Activated naive CD8-positive, alpha-beta T cell (primary cell): Measurements from ENCODE around the gene SAMD5.

Source experiments
- H3K27ac Mint-ChIP-seq: one replicate; pipeline ENCODE4 v1.8.0; 2021; ENCODE audit warnings: mixed read lengths
- H3K27me3 Mint-ChIP-seq: one replicate; pipeline ENCODE4 v1.8.0; 2021; ENCODE audit warnings: mixed read lengths
- H3K36me3 Mint-ChIP-seq: one replicate; pipeline ENCODE4 v1.8.0; 2021; ENCODE audit warnings: mixed read lengths
- H3K4me1 Mint-ChIP-seq: one replicate; pipeline ENCODE4 v1.8.0; 2021; ENCODE audit warnings: low read depth, mixed read lengths
- H3K4me3 Mint-ChIP-seq: one replicate; pipeline ENCODE4 v1.8.0; 2021; ENCODE audit warnings: mild to moderate bottlenecking, mixed read lengths
- H3K9me3 Mint-ChIP-seq: one replicate; pipeline ENCODE4 v1.8.0; 2021; ENCODE audit warnings: low read depth, mixed read lengths

Gene SAMD5

DNA sequence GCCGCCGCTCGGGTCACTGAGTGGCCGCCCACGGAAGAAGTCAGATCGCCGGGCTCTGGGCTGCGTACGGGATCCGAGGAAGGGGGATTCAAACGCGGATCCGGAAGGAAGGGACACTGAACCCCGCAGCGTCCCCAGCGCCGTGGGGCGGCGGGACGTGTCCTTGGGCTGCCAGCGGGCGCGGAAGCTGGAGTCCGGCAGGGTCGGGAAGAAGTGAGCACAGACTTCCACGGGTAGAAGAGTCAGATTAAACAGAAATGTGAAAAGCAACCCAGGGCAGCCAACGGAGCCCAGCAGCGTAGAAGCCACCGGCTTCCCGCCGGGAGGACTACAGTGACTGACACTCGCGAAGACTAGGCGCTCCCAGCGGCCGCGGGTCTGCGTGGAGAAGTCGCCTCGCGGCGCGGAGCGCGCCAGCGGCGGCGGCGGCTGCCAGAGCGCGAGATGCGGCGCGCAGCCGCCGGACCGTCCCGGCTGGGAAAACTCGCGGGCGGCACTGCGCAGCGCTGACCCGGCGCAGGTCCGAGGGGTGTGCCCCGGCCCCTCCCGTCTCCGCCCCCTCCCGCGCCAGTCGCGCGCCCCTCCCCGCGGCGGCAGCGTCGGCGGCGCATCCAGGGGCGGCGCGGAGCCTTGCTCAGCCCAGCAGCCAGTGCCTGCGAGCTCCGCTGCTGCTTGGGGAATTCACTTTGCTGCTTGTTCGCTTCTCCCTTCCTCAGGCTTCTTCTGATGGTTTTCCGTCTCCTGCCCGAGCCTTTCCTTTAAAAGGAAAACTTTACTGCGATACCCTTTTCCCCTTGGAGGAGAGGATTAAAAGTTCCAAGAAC is at the start of gene SAMD5:
TSS of gene SAMD5 (plus strand) at position 649 of the 824 bp plus-strand sequence. CDS start 239 bp downstream, outside the sequence.
- Mint-ChIP-seq H3K27me3 (peaks cover 43% of the 10 kb centered on the region), H3K9me3 (no peaks in the 10 kb centered on the region), H3K27ac (no peak within 1 kb of the TSS), H3K36me3 (no peaks in the 10 kb centered on the region), H3K4me1 (peaks cover 18% of the 10 kb centered on the region), H3K4me3 (peak within 1 kb of the TSS; percentile 76)

DNA sequence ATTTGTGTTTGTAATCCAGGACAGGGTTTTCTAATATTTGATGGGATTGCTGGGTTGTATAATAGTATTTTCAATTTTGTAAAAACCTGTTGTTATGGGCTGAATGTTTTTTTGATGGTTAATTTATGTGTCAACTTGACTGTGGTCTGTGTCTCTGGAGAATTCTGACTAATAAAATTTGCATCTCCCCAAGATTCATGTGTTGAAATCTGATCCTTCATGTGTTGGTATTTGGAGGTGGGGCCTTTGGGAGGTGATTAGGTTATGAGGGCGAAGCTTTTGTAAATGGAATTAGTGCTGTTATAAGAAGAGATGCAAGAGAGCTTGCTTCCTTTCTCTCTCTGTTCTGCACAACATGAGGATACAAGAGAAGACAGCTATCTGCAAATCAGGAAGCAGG is 48.7 kb upstream of the SAMD5 start:
- Mint-ChIP-seq H3K4me3 (no peak overlapping the region), H3K27ac (no peak overlapping the region), H3K4me1 (no peaks in the 10 kb centered on the region), H3K9me3 (no peaks in the 10 kb centered on the region), H3K27me3 (peaks cover 2% of the 10 kb centered on the region), H3K36me3 (no peaks in the 10 kb centered on the region)

GRCh38 chr6:147463651-147464050 is 44.8 kb upstream of the SAMD5 start:
- no peaks in the 10 kb centered on the region for H3K36me3 Mint-ChIP-seq
- H3K27me3 Mint-ChIP-seq: peaks cover 12% of the 10 kb centered on the region

GRCh38 chr6:147467428-147467827 is 41.1 kb upstream of the SAMD5 start:
- Mint-ChIP-seq H3K36me3 (no peaks in the 10 kb centered on the region), H3K27me3 (peaks cover 17% of the 10 kb centered on the region), H3K4me1 (no peaks in the 10 kb centered on the region), H3K4me3 (no peak overlapping the region), H3K27ac (no peak overlapping the region), H3K9me3 (no peaks in the 10 kb centered on the region)

More at GRCh38 chr6:147463651-147464050, 44.8 kb upstream of the SAMD5 start:
- no peak overlapping the region for H3K4me3 Mint-ChIP-seq
- H3K9me3 Mint-ChIP-seq: no peaks in the 10 kb centered on the region
- no peak overlapping the region for H3K27ac Mint-ChIP-seq
- H3K4me1 Mint-ChIP-seq: no peaks in the 10 kb centered on the region

DNA sequence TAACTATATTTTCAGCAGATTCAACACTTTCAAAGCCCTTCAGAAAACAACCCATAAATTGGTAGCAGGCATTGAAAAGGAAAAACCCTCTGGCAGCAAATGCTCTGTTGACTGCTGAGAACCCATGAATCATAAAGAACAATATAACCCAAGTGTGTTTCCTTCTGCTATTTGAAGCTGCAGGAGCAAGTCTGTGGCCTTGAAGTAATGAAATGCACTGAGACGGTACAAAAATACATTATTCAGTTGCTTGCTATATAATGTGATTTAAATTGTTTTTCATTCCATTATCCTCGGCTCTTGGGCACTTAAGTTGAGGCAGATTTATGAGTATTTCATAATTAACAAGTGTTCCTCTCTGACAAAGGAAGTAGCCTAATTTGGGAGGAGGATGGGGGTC is 40.6 kb upstream of the SAMD5 start:
- Mint-ChIP-seq H3K9me3 (no peaks in the 10 kb centered on the region), H3K27ac (no peak overlapping the region), H3K27me3 (peaks cover 17% of the 10 kb centered on the region), H3K4me1 (no peaks in the 10 kb centered on the region), H3K36me3 (no peaks in the 10 kb centered on the region), H3K4me3 (no peak overlapping the region)

- no peak overlapping the region for H3K27ac Mint-ChIP-seq
- H3K9me3 Mint-ChIP-seq: no peaks in the 10 kb centered on the region
- H3K36me3 Mint-ChIP-seq: no peaks in the 10 kb centered on the region
- no peak overlapping the region for H3K4me3 Mint-ChIP-seq
- H3K27me3 Mint-ChIP-seq: peaks cover 17% of the 10 kb centered on the region
- H3K4me1 Mint-ChIP-seq: no peaks in the 10 kb centered on the region
Observed at GRCh38 chr6:147468634-147469033, 39.9 kb upstream of the SAMD5 start.

DNA sequence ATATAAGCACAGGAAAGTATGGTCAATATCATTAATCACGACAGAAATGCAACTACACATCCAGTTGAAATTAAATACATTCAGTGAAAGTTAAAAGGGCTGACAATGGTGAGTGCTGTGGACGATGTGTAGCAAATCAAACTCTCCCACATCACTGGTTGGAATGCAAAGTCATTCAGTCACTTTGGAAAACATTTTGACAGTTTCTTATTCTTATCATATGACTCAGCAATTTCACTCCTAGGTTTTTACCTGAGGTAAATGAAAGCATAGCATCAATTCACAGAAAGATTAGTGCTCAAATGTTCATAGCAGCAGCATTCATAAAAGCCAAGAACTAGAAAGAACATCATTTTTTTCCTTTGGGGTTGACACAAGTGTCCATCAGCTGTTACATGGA is 28.6 kb upstream of the SAMD5 start:
- Mint-ChIP-seq H3K36me3 (no peaks in the 10 kb centered on the region), H3K4me1 (no peaks in the 10 kb centered on the region), H3K27me3 (no peaks in the 10 kb centered on the region), H3K9me3 (no peaks in the 10 kb centered on the region), H3K4me3 (no peak overlapping the region), H3K27ac (no peak overlapping the region)

GRCh38 chr6:147486683-147487082 is 21.8 kb upstream of the SAMD5 start:
- H3K4me1 Mint-ChIP-seq: no peaks in the 10 kb centered on the region
- H3K27ac Mint-ChIP-seq: no peak overlapping the region
- H3K27me3 Mint-ChIP-seq: peaks cover 2% of the 10 kb centered on the region
- H3K9me3 Mint-ChIP-seq: no peaks in the 10 kb centered on the region
- no peak overlapping the region for H3K4me3 Mint-ChIP-seq
- H3K36me3 Mint-ChIP-seq: no peaks in the 10 kb centered on the region

DNA sequence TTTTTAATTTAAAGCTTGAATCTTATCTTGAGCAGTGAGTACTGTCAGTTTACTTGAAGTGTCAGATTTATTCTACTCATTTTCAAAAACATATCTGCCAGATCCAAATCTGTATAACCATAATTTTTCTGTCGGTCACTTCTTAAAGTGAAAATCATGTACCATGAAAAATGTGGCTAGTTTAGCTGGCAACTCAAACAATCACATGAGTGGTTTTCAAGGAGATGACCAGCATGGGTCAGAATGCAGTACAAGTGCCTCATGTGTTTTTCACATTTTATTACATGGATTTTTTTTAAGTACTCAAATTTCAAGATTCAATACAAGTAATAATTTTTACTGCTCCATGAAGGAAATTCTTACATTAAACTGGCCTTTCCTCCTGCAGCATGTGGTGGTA is 11.0 kb upstream of the SAMD5 start:
- Mint-ChIP-seq H3K27me3 (peaks cover 24% of the 10 kb centered on the region), H3K27ac (no peak overlapping the region), H3K4me3 (no peak overlapping the region), H3K36me3 (peaks cover 2% of the 10 kb centered on the region), H3K4me1 (no peaks in the 10 kb centered on the region), H3K9me3 (no peaks in the 10 kb centered on the region)

DNA sequence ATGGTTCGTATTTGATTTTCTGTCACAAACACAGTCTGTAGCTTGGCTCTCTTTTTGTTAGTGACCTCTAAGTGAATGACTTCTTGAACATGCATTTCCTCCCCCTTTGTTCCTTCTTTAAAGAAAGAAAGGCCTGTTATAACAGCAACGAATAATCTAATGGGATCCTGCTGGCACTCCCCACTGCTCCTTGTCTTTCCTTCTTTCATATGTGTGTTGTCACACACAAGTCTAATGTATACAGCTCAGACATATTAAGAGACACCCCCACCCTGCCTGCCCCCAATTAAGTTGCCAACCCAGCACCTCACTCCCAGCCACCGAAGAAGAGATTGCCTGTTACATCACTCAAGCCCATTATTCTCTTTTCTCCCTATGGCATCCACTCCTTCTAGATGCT is 4.9 kb upstream of the SAMD5 start:
- Mint-ChIP-seq H3K4me1 (peaks cover 10% of the 10 kb centered on the region), H3K9me3 (no peaks in the 10 kb centered on the region), H3K36me3 (peaks cover 2% of the 10 kb centered on the region), H3K27ac (no peak overlapping the region), H3K4me3 (no peak overlapping the region), H3K27me3 (peaks cover 46% of the 10 kb centered on the region)

DNA sequence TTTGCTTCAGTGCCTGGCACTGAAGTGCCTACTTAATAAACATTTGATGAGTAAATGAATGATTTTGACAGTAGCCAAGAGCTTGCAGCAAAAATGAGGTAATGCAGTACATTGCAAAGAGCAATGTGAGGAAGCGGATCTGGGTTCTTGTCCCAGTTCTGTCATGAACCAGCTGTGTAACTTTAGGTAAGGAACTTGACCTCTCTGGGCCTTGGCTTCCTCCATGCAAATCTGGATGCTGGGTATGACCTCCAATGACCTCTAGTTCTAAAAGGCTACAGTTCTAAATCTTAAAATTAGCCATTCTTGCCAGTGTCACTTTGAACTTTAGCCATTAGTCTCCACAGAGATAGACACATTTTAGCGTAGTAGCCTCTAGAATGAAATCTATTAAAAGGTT is 3.6 kb upstream of the SAMD5 start:
- Mint-ChIP-seq H3K4me1 (peaks cover 17% of the 10 kb centered on the region), H3K36me3 (no peaks in the 10 kb centered on the region), H3K4me3 (no peak overlapping the region), H3K27me3 (peaks cover 48% of the 10 kb centered on the region), H3K27ac (no peak overlapping the region), H3K9me3 (no peaks in the 10 kb centered on the region)

GRCh38 chr6:147506704-147507114 is 1.8 kb upstream of the SAMD5 start:
- peaks cover 50% of the 10 kb centered on the region for H3K27me3 Mint-ChIP-seq

GRCh38 chr6:147507162-147508041 is 1.1 kb upstream of the SAMD5 start:
- Mint-ChIP-seq H3K9me3 (no peaks in the 10 kb centered on the region), H3K27me3 (peaks cover 46% of the 10 kb centered on the region), H3K4me3 (peak overlapping the region; percentile 68), H3K27ac (no peak overlapping the region), H3K36me3 (no peaks in the 10 kb centered on the region), H3K4me1 (peaks cover 18% of the 10 kb centered on the region)

More at GRCh38 chr6:147506704-147507114, 1.8 kb upstream of the SAMD5 start:
- H3K27ac Mint-ChIP-seq: no peak overlapping the region
- H3K9me3 Mint-ChIP-seq: no peaks in the 10 kb centered on the region
- peak overlapping the region; percentile 65 for H3K4me3 Mint-ChIP-seq
- H3K36me3 Mint-ChIP-seq: no peaks in the 10 kb centered on the region
- H3K4me1 Mint-ChIP-seq: peaks cover 18% of the 10 kb centered on the region

- Mint-ChIP-seq H3K4me3 (peak overlapping the region; percentile 76), H3K36me3 (no peaks in the 10 kb centered on the region), H3K27ac (no peak overlapping the region), H3K4me1 (peaks cover 18% of the 10 kb centered on the region), H3K9me3 (no peaks in the 10 kb centered on the region), H3K27me3 (peaks cover 40% of the 10 kb centered on the region)
Observed at GRCh38 chr6:147508866-147509608, 547 bp downstream of the SAMD5 start.

DNA sequence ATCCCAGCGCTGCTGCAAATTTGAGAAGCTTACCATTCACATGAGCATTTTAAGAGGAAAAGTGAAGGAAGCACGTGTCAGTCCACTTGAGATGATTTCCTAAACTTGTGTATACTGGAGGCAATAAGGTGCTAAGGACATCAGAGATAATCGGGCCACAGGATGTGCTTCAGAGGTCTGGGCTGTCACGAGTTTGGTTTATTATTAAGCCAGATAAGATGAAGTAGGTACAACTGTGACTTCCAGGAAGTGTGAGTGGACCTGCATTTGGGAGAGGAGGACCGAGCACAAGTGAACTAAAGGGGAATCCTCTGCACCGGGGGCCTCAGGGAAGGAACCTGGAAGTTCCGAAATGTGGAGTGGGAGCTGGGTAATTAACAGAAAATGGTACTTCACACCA is 1.4 kb downstream of the SAMD5 start:
- Mint-ChIP-seq H3K4me3 (peak overlapping the region; percentile 67), H3K27me3 (peaks cover 42% of the 10 kb centered on the region)

More for the DNA sequence above, 1.4 kb downstream of the SAMD5 start:
- no peak overlapping the region for H3K27ac Mint-ChIP-seq
- H3K36me3 Mint-ChIP-seq: no peaks in the 10 kb centered on the region
- peaks cover 18% of the 10 kb centered on the region for H3K4me1 Mint-ChIP-seq
- H3K9me3 Mint-ChIP-seq: no peaks in the 10 kb centered on the region
